DND-41 (cell line): ENCODE measurements around the gene OR2J1.
"Not testable (repeated sequence)": the region's sequence is repeated elsewhere in the genome, so short reads cannot be mapped to it uniquely, and the experiment has no call there.

Experiments
- ATAC-seq: fragments of 200-7000 bp; cut with Tn5 transposase; 3 replicates; pipeline ENCODE4 v1.9.1; 2021; ENCODE audit warnings: low read depth; ENCODE audit not compliant: insufficient read depth
- DNase-seq: peaks from one replicate; pipeline ENCODE4 v3.0.0-alpha.2; 2020
- H2AFZ ChIP-seq: 2 replicates; pipeline ENCODE4 v1.6.0; 2012; ENCODE audit warnings: low read depth, low read length
- H3K27ac ChIP-seq: 2 replicates; pipeline ENCODE4 v1.5.1; 2012; ENCODE audit warnings: low read length, inconsistent platforms
- H3K27me3 ChIP-seq: fragments of 200-600 bp; sonication (generic); 2 replicates; pipeline ENCODE4 v1.6.0; 2012; ENCODE audit warnings: low read length, mild to moderate bottlenecking, inconsistent platforms; ENCODE audit not compliant: insufficient read depth, poor library complexity
- H3K36me3 ChIP-seq: 2 replicates; pipeline ENCODE4 v1.5.1; 2012; ENCODE audit warnings: low read length, inconsistent platforms; ENCODE audit not compliant: insufficient read depth
- H3K4me1 ChIP-seq: 2 replicates; pipeline ENCODE4 v1.5.1; 2012; ENCODE audit warnings: mild to moderate bottlenecking, low read length; ENCODE audit not compliant: insufficient read depth
- H3K4me2 ChIP-seq: 2 replicates; pipeline ENCODE4 v1.6.0; 2012; ENCODE audit warnings: mild to moderate bottlenecking, moderate library complexity, low read length, inconsistent platforms; ENCODE audit not compliant: insufficient read depth
- H3K4me3 ChIP-seq, 2 experiments: fragments of 200-600 bp in 1 of 2; shearing (Covaris generic) in 1 of 2; 2 replicates each; pipeline ENCODE4 v1.5.1; 2012 to 2016; ENCODE audit warnings: inconsistent platforms in 2 of 2, low read length in 2 of 2, mild to moderate bottlenecking in 2 of 2, low read depth in 1 of 2, moderate library complexity in 1 of 2
- H3K79me2 ChIP-seq: 2 replicates; pipeline ENCODE4 v1.6.0; 2012; ENCODE audit warnings: low read length, inconsistent platforms; ENCODE audit not compliant: insufficient read depth
- H3K9ac ChIP-seq: 2 replicates; pipeline ENCODE4 v1.6.0; 2012; ENCODE audit warnings: low read depth, mild to moderate bottlenecking, inconsistent platforms, low read length, moderate library complexity
- H3K9me3 ChIP-seq: 2 replicates; pipeline ENCODE4 v1.5.1; 2012; ENCODE audit warnings: low read length, moderate library complexity, mild to moderate bottlenecking, inconsistent platforms; ENCODE audit not compliant: insufficient read depth, severe bottlenecking
- H4K20me1 ChIP-seq: 2 replicates; pipeline ENCODE4 v1.6.0; 2012; ENCODE audit warnings: low read length; ENCODE audit not compliant: insufficient read depth
- CTCF ChIP-seq: IDR thresholded peaks from 2 replicates; pipeline ENCODE4 v1.5.1; 2012; ENCODE audit warnings: borderline replicate concordance, low read length, moderate library complexity, mild to moderate bottlenecking; ENCODE audit not compliant: poor library complexity, severe bottlenecking; ENCODE audit errors: extremely low read depth
- EZH2 ChIP-seq: IDR thresholded peaks from 3 replicates; pipeline ENCODE4 v1.6.1; 2012; ENCODE audit warnings: borderline replicate concordance, low read depth, mild to moderate bottlenecking, moderate library complexity, low read length, inconsistent platforms; ENCODE audit not compliant: severe bottlenecking

The OR2J1 gene

GRCh38 chr6:29092957-29093356 lies 6.3 kb upstream of the OR2J1 start:
- H4K20me1 ChIP-seq, result no peaks in the 10 kb centered on the region
- H3K9me3 ChIP-seq, result no peaks in the 10 kb centered on the region
- H3K4me2 ChIP-seq, result no peak overlapping the region
- no peaks in the 10 kb centered on the region for H3K79me2 ChIP-seq
- TF ChIP-seq EZH2 (no peak), CTCF (no peak)
- no peak overlapping the region for H3K4me3 ChIP-seq
- H3K9ac ChIP-seq, result no peak overlapping the region
- H3K4me1 ChIP-seq, result no peaks in the 10 kb centered on the region
- ATAC-seq, result no peak
- no peak overlapping the region for H3K27ac ChIP-seq
- no peak overlapping the region for H2AFZ ChIP-seq
- DNase-seq, result no peak
- H3K27me3 ChIP-seq, result peaks cover 4% of the 10 kb centered on the region
- H3K36me3 ChIP-seq, result no peaks in the 10 kb centered on the region

- H3K36me3 ChIP-seq, result no peaks in the 10 kb centered on the region
- H4K20me1 ChIP-seq, result no peaks in the 10 kb centered on the region
- H3K79me2 ChIP-seq, result no peaks in the 10 kb centered on the region
- no peaks in the 10 kb centered on the region for H3K4me1 ChIP-seq
- H3K27ac ChIP-seq, result no peak overlapping the region
- no peak overlapping the region for H3K9ac ChIP-seq
- no peak for ATAC-seq
- peaks cover 4% of the 10 kb centered on the region for H3K27me3 ChIP-seq
- H2AFZ ChIP-seq, result no peak overlapping the region
- no peak overlapping the region for H3K4me2 ChIP-seq
- no peak for TF ChIP-seq CTCF
- no peak for TF ChIP-seq EZH2
- no peak for DNase-seq
- no peaks in the 10 kb centered on the region for H3K9me3 ChIP-seq
- H3K4me3 ChIP-seq, result no peak overlapping the region
Observed at GRCh38 chr6:29097803-29098202, 1.5 kb upstream of the OR2J1 start.

GRCh38 chr6:29107758-29108157 lies 8.5 kb downstream of the OR2J1 start, which contains the start of gene OR2J3:
Gene OR2J3, plus strand, starts transcription at chr6:29108058. Its CDS starts 3,833 bp downstream, at chr6:29111891.
- Histone ChIP-seq H4K20me1 (no peaks in the 10 kb centered on the region), H3K79me2 (no peaks in the 10 kb centered on the region), H3K9me3 (no peaks in the 10 kb centered on the region), H3K36me3 (no peaks in the 10 kb centered on the region), H2AFZ (no peak within 1 kb of the TSS), H3K9ac (no peak within 1 kb of the TSS), H3K27ac (no peak within 1 kb of the TSS), H3K4me1 (no peaks in the 10 kb centered on the region), H3K4me3 (no peak within 1 kb of the TSS), H3K27me3 (peaks cover 4% of the 10 kb centered on the region), H3K4me2 (no peak within 1 kb of the TSS)
- no peak for ATAC-seq
- TF ChIP-seq CTCF (no peak), EZH2 (no peak)
- no peak for DNase-seq

- Histone ChIP-seq H3K79me2 (no peaks in the 10 kb centered on the region), H4K20me1 (no peaks in the 10 kb centered on the region), H3K27me3 (peaks cover 4% of the 10 kb centered on the region), H2AFZ (no peak overlapping the region), H3K4me3 (no peak overlapping the region), H3K4me1 (no peaks in the 10 kb centered on the region), H3K27ac (no peak overlapping the region), H3K9ac (no peak overlapping the region), H3K4me2 (no peak overlapping the region), H3K36me3 (no peaks in the 10 kb centered on the region), H3K9me3 (no peaks in the 10 kb centered on the region)
- TF ChIP-seq CTCF, result no peak
- TF ChIP-seq EZH2, result no peak
- DNase-seq (no peak), ATAC-seq (no peak)
Observed at GRCh38 chr6:29112135-29112534, 12.8 kb downstream of the OR2J1 start.

GRCh38 chr6:29114964-29115363 lies 15.7 kb downstream of the OR2J1 start:
- H4K20me1 ChIP-seq, H3K9ac ChIP-seq, H3K4me1 ChIP-seq, H3K27me3 ChIP-seq, H2AFZ ChIP-seq, H3K27ac ChIP-seq, H3K36me3 ChIP-seq, ATAC-seq, H3K79me2 ChIP-seq, H3K9me3 ChIP-seq, DNase-seq, H3K4me3 ChIP-seq, H3K4me2 ChIP-seq: not testable (repeated sequence)
